ENCODE results near the gene CAPN12. TPM values are rescaled to one million over a fixed set of nuclear protein-coding genes. Genes with fewer than 3 reads are reported as not detected.
A peak's percentile ranks its signal among the peaks of the same experiment; 100 is the strongest.

CAPN12 gene
- total RNA-seq, 3 donors from 2014 or later (not counting 1 experiment from before 2014, with no cell fraction given), result 7.4 to 51.0 (median 26.7) TPM

GRCh38 chr19:38745316-38745715 lies 1.0 kb upstream of the CAPN12 start:
- no peak for DNase-seq
- H3K27me3 Mint-ChIP-seq (ENCODE audit: low read depth in 2 of 2), result no peaks in the 10 kb centered on the region
- peak overlapping the region in 1 of 2 donors; percentile 71 for H3K27ac Mint-ChIP-seq
- no peak overlapping the region for H3K4me3 Mint-ChIP-seq
- no peak for ATAC-seq
- no peaks in the 10 kb centered on the region for H3K27me3 ChIP-seq (ENCODE audit: control insufficient read depth, insufficient read depth, low read length)
- H3K9me3 ChIP-seq (ENCODE audit: control insufficient read depth, insufficient read depth, low read length), result no peaks in the 10 kb centered on the region
- WGBS (ENCODE audit: insufficient coverage), result 85% methylated on average over 7 of the region's 7 CpGs
- H3K27ac ChIP-seq (ENCODE audit: low read length), result no peak overlapping the region
- H3K36me3 ChIP-seq (ENCODE audit: control insufficient read depth, insufficient read depth, low read length), result no peaks in the 10 kb centered on the region
- H3K4me1 ChIP-seq (ENCODE audit: control insufficient read depth, insufficient read depth, low read length), result no peaks in the 10 kb centered on the region
- TF ChIP-seq CTCF (IDR thresholded peaks at IDR 0.05), result no peak
- H3K9me3 Mint-ChIP-seq, result no peaks in the 10 kb centered on the region
- no peak overlapping the region for H3K4me3 ChIP-seq (ENCODE audit: low read length)
- peaks cover 0 to 12% of the 10 kb centered on the region in 2 donors for H3K4me1 Mint-ChIP-seq
- no peaks in the 10 kb centered on the region for H3K36me3 Mint-ChIP-seq
- intact Hi-C loops (cut with micrococcal nuclease), result no loop called here

- DNase-seq, result no peak
- Mint-ChIP-seq H3K4me1 (peaks cover under 1 to 15% of the 10 kb centered on the region in 2 donors), H3K4me3 (no peak overlapping the region), H3K27ac (peak overlapping the region in 1 of 2 donors; percentile 71), H3K36me3 (no peaks in the 10 kb centered on the region), H3K27me3 (ENCODE audit: low read depth in 2 of 2) (no peaks in the 10 kb centered on the region), H3K9me3 (no peaks in the 10 kb centered on the region)
- Histone ChIP-seq H3K9me3 (ENCODE audit: control insufficient read depth, insufficient read depth, low read length) (no peaks in the 10 kb centered on the region), H3K27me3 (ENCODE audit: control insufficient read depth, insufficient read depth, low read length) (no peaks in the 10 kb centered on the region), H3K36me3 (ENCODE audit: control insufficient read depth, insufficient read depth, low read length) (no peaks in the 10 kb centered on the region), H3K27ac (ENCODE audit: low read length) (no peak overlapping the region), H3K4me1 (ENCODE audit: control insufficient read depth, insufficient read depth, low read length) (peaks cover 4% of the 10 kb centered on the region), H3K4me3 (ENCODE audit: low read length) (no peak overlapping the region)
- no peak for ATAC-seq
- no peak for TF ChIP-seq CTCF (IDR thresholded peaks at IDR 0.05)
- WGBS (ENCODE audit: insufficient coverage), result 77% methylated on average over 6 of the region's 6 CpGs
- intact Hi-C loops (cut with micrococcal nuclease), result no loop called here
Observed at GRCh38 chr19:38744874-38745273, 600 bp upstream of the CAPN12 start.

GRCh38 chr19:38743394-38744297 lies 628 bp downstream of the CAPN12 start:
- Mint-ChIP-seq H3K36me3 (no peaks in the 10 kb centered on the region), H3K4me1 (peaks cover 13 to 28% of the 10 kb centered on the region in 2 donors), H3K27ac (no peak overlapping the region), H3K9me3 (no peaks in the 10 kb centered on the region), H3K4me3 (no peak overlapping the region), H3K27me3 (ENCODE audit: low read depth in 2 of 2) (no peaks in the 10 kb centered on the region)
- ATAC-seq (no peak), DNase-seq (no peak)
- H3K36me3 ChIP-seq (ENCODE audit: control insufficient read depth, insufficient read depth, low read length), result no peaks in the 10 kb centered on the region
- no peaks in the 10 kb centered on the region for H3K27me3 ChIP-seq (ENCODE audit: control insufficient read depth, insufficient read depth, low read length)
- no peak for TF ChIP-seq CTCF (IDR thresholded peaks at IDR 0.05)
- H3K27ac ChIP-seq (ENCODE audit: low read length), result no peak overlapping the region
- 88% methylated on average over 20 of the region's 20 CpGs for WGBS (ENCODE audit: insufficient coverage)
- H3K4me1 ChIP-seq (ENCODE audit: control insufficient read depth, insufficient read depth, low read length), result peaks cover 16% of the 10 kb centered on the region
- no peak overlapping the region for H3K4me3 ChIP-seq (ENCODE audit: low read length)
- no peaks in the 10 kb centered on the region for H3K9me3 ChIP-seq (ENCODE audit: control insufficient read depth, insufficient read depth, low read length)
- intact Hi-C loops (cut with micrococcal nuclease), result no loop called here

Data from natural killer cell (primary cell).